Prostate gland (tissue), 2 donors: ENCODE results near the gene SAP30L. TPM values are rescaled to one million over a fixed set of nuclear protein-coding genes. Genes with fewer than 3 reads are reported as not detected.

Experiments used
- DNase-seq: peaks from one replicate; pipeline ENCODE4 v3.0.0-alpha.2; 2019; ENCODE audit warnings: low spot score
- H3K27ac ChIP-seq, 2 donors: fragments of 200-600 bp; sonication (generic); 2 replicates each; pipeline ENCODE4 v1.5.1; 2017 to 2019
- H3K27me3 ChIP-seq: fragments of 200-600 bp; sonication (generic); replicated peaks from 2 replicates; pipeline ENCODE4 v1.5.1; 2019; ENCODE audit not compliant: insufficient read depth
- H3K36me3 ChIP-seq, 2 donors: fragments of 200-600 bp; sonication (generic); 1 replicate in 1 of 2; 2 replicates in 1 of 2; pipeline versions ENCODE4 v1.5.1 to v1.8.1; 2017 to 2019
- H3K4me1 ChIP-seq: fragments of 200-600 bp; sonication (generic); replicated peaks from 2 replicates; pipeline ENCODE4 v1.5.1; 2019
- H3K4me3 ChIP-seq, 2 donors: fragments of 200-600 bp; sonication (generic); 2 replicates each; pipeline ENCODE4 v1.5.1; 2017 to 2019
- H3K9me3 ChIP-seq: fragments of 200-600 bp; sonication (generic); 2 replicates; pipeline ENCODE4 v1.5.1; 2017
- CTCF ChIP-seq, 4 experiments: fragments of 200-600 bp in 2 of 4; fragments of 450-650 bp in 2 of 4; sonication (generic) in 2 of 4; IDR thresholded peaks; 1 replicate in 3 of 4; 2 replicates in 1 of 4; pipeline ENCODE4 v1.5.1; 2016 to 2019; ENCODE audit warnings: antibody characterized with exemption in 4 of 4, mild to moderate bottlenecking in 2 of 4, moderate library complexity in 2 of 4
- POLR2A ChIP-seq: fragments of 450-650 bp; IDR thresholded peaks from one replicate; pipeline ENCODE4 v1.6.1; 2016; ENCODE audit warnings: antibody characterized with exemption, mild to moderate bottlenecking
- POLR2AphosphoS5 ChIP-seq: sonication (generic); formaldehyde crosslinking; IDR thresholded peaks from one replicate; pipeline ENCODE4 v1.6.1; 2017; ENCODE audit warnings: antibody characterized with exemption
- WGBS: methylation state at CpG from one replicate; pipeline ENCODE4 v1.1.5; 2018; 5-methylcytosine and 5-hydroxymethylcytosine counted together
- intact Hi-C: fragments of 100-400 bp; cut with DNase I; formaldehyde crosslinking; loops from one replicate; pipeline ENCODE4 v1.14.2; 2022
- total RNA-seq, 2 donors: library from RNA; depleted of rRNA; stranded (reverse); fragments of >200 nt; gene quantifications; one replicate each; pipeline ENCODE4 v1.1.0, GENCODE V29; 2016

The SAP30L gene
- total RNA-seq, 2 donors from 2014 or later = 33.8 to 35.9 TPM

- Histone ChIP-seq H3K27ac (no peak overlapping the region), H3K36me3 (no peaks in the 10 kb centered on the region), H3K9me3 (no peaks in the 10 kb centered on the region), H3K4me3 (no peak overlapping the region), H3K27me3 (peaks cover 72% of the 10 kb centered on the region), H3K4me1 (peaks cover 8% of the 10 kb centered on the region)
- 15% methylated on average over 3 of the region's 3 CpGs for WGBS
- DNase-seq = no peak
- intact Hi-C loops = no loop called here
- TF ChIP-seq CTCF (IDR thresholded peaks at IDR 0.05) (no peak), POLR2A (no peak), POLR2AphosphoS5 (no peak)
These were observed 35.0 kb downstream of the SAP30L start for GRCh38 chr5:154480847-154481246.

- intact Hi-C loops = no loop called here
These were observed 36.0 kb downstream of the SAP30L start for GRCh38 chr5:154481584-154482381.

GRCh38 chr5:154482528-154483449 is 37.0 kb downstream of the SAP30L start:
- Histone ChIP-seq H3K4me3 (no peak overlapping the region), H3K9me3 (no peaks in the 10 kb centered on the region), H3K27ac (no peak overlapping the region), H3K4me1 (peaks cover 2% of the 10 kb centered on the region), H3K27me3 (peaks cover 70% of the 10 kb centered on the region), H3K36me3 (no peaks in the 10 kb centered on the region)
- TF ChIP-seq POLR2AphosphoS5 = no peak
- TF ChIP-seq CTCF (IDR thresholded peaks at IDR 0.05) = no peak
- no peak for TF ChIP-seq POLR2A
- no peak for DNase-seq
- WGBS = 6% methylated on average over 49 of the region's 49 CpGs
- intact Hi-C loops = no loop called here

More at GRCh38 chr5:154481584-154482381, 36.0 kb downstream of the SAP30L start:
- no peak for TF ChIP-seq POLR2AphosphoS5
- no peak for TF ChIP-seq CTCF (IDR thresholded peaks at IDR 0.05)
- no peak for TF ChIP-seq POLR2A
- H3K27ac ChIP-seq = no peak overlapping the region
- no peaks in the 10 kb centered on the region for H3K36me3 ChIP-seq
- peaks cover 69% of the 10 kb centered on the region for H3K27me3 ChIP-seq
- peaks cover 8% of the 10 kb centered on the region for H3K4me1 ChIP-seq
- H3K9me3 ChIP-seq = no peaks in the 10 kb centered on the region
- DNase-seq = no peak
- H3K4me3 ChIP-seq = no peak overlapping the region
- 17% methylated on average over 11 of the region's 11 CpGs for WGBS

- peaks cover 61% of the 10 kb centered on the region for H3K27me3 ChIP-seq
- no peaks in the 10 kb centered on the region for H3K36me3 ChIP-seq
- H3K4me3 ChIP-seq = no peak overlapping the region
- no peak for DNase-seq
- intact Hi-C loops = no loop called here
- 5% methylated on average over 34 of the region's 34 CpGs for WGBS
- H3K4me1 ChIP-seq = no peaks in the 10 kb centered on the region
- H3K9me3 ChIP-seq = no peaks in the 10 kb centered on the region
- no peak overlapping the region for H3K27ac ChIP-seq
- TF ChIP-seq CTCF (IDR thresholded peaks at IDR 0.05) (no peak), POLR2AphosphoS5 (no peak), POLR2A (no peak)
These were observed 38.0 kb downstream of the SAP30L start for GRCh38 chr5:154483654-154484392.
